OCI-LY7 (cell line): Measurements from ENCODE around the gene ACP5. TPM values are rescaled to one million over a fixed set of nuclear protein-coding genes. Genes with fewer than 3 reads are reported as not detected.

Experiments
- BruUV-seq: library from RNA; stranded (reverse); fragments of 400-500 nt; replicated peaks from 2 replicates; lab custom pipeline; 2021; lab: Mats Ljungman, UMichigan
- CTCF ChIA-PET: fragments of 300-600 bp; sonication (Branson Sonifier 250); formaldehyde crosslinking; loops from one replicate; lab custom pipeline; 2022; ENCODE audit warnings: antibody characterized with exemption; ENCODE audit not compliant: unreplicated experiment; lab: Charles Lee
- POLR2A ChIA-PET: fragments of 300-600 bp; sonication (Branson Sonifier 250); formaldehyde crosslinking; loops from one replicate; lab custom pipeline; 2022; ENCODE audit warnings: antibody characterized with exemption; lab: Charles Lee
- DNase-seq: peaks from one replicate; pipeline ENCODE4 v3.0.0-alpha.2; 2015; ENCODE audit warnings: low spot score
- H2AFZ ChIP-seq: fragments of 200-600 bp; sonication (generic), shearing (Covaris generic); 2 replicates; pipeline ENCODE4 v1.6.1; 2014; ENCODE audit warnings: mild to moderate bottlenecking, antibody characterized with exemption, low read length, moderate library complexity
- H3K27ac ChIP-seq: fragments of 200-600 bp; sonication (generic); 2 replicates; pipeline ENCODE4 v1.5.1; 2014; ENCODE audit warnings: mixed run types, low read depth, mild to moderate bottlenecking, moderate library complexity, low read length, inconsistent platforms; ENCODE audit not compliant: poor library complexity, severe bottlenecking
- H3K36me3 ChIP-seq: fragments of 200-600 bp; sonication (generic); 2 replicates; pipeline ENCODE4 v1.6.1; 2014; ENCODE audit warnings: mild to moderate bottlenecking, antibody characterized with exemption, low read length, moderate library complexity, mixed read lengths; ENCODE audit not compliant: insufficient read depth
- H3K4me1 ChIP-seq: fragments of 200-600 bp; sonication (generic); 2 replicates; pipeline ENCODE4 v1.5.1; 2014; ENCODE audit warnings: mild to moderate bottlenecking, low read length; ENCODE audit not compliant: insufficient read depth, poor library complexity, severe bottlenecking
- H3K4me2 ChIP-seq: fragments of 200-600 bp; sonication (generic); 2 replicates; pipeline ENCODE4 v1.6.1; 2014; ENCODE audit warnings: mild to moderate bottlenecking, low read length
- H3K4me3 ChIP-seq: fragments of 200-600 bp; sonication (generic); 2 replicates; pipeline ENCODE4 v1.5.1; 2014; ENCODE audit warnings: mild to moderate bottlenecking, low read depth, low read length; ENCODE audit not compliant: poor library complexity, severe bottlenecking
- H3K79me2 ChIP-seq: fragments of 200-600 bp; sonication (generic); 2 replicates; pipeline ENCODE4 v1.6.1; 2016; ENCODE audit warnings: low read depth, mild to moderate bottlenecking, low read length, moderate library complexity, mixed read lengths; ENCODE audit not compliant: insufficient read depth
- H3K9me2 ChIP-seq: fragments of 200-600 bp; sonication (generic); 2 replicates; pipeline ENCODE4 v1.6.1; 2016; ENCODE audit warnings: mild to moderate bottlenecking, low read length, mixed read lengths; ENCODE audit not compliant: insufficient read depth
- H3K9me3 ChIP-seq: fragments of 200-600 bp; sonication (generic); 2 replicates; pipeline ENCODE4 v1.6.1; 2014; ENCODE audit warnings: mild to moderate bottlenecking, mixed run types, low read length, mixed read lengths
- H4K20me1 ChIP-seq: fragments of 200-600 bp; sonication (generic); 2 replicates; pipeline ENCODE4 v1.6.1; 2014; ENCODE audit warnings: mild to moderate bottlenecking, antibody characterized with exemption, low read length, moderate library complexity, mixed read lengths; ENCODE audit not compliant: insufficient read depth
- EZH2phosphoT487 ChIP-seq: fragments of 200-600 bp; sonication (generic); IDR thresholded peaks from 2 replicates; pipeline ENCODE4 v1.6.1; 2018; ENCODE audit warnings: low read depth, borderline replicate concordance, mild to moderate bottlenecking, mixed run types, antibody characterized with exemption, low read length, moderate library complexity, mixed read lengths
- intact Hi-C: fragments of 100-400 bp; cut with micrococcal nuclease; formaldehyde crosslinking; loops from one replicate; pipeline ENCODE4 v1.10.0; 2022; ENCODE audit not compliant: unreplicated experiment
- total RNA-seq, 2 experiments: library from RNA; depleted of rRNA in 1 of 2; stranded (reverse); fragments of >200 nt in 1 of 2; shearing (Covaris generic) in 1 of 2; gene quantifications; 2 replicates each; pipeline ENCODE4 v1.2.3, GENCODE V29; 2014 to 2022
- TF ChIP-seq, protein P1 (sequence below): fragments of 200-600 bp; sonication (generic); conservative IDR thresholded peaks from 2 replicates; pipeline ENCODE4 v1.5.1; 2014; ENCODE audit warnings: mild to moderate bottlenecking, antibody characterized with exemption, low read length, moderate library complexity, mixed read lengths

Gene ACP5
- total RNA-seq, 2 experiments from 2014 or later: 16.3 to 21.6 TPM

DNA sequence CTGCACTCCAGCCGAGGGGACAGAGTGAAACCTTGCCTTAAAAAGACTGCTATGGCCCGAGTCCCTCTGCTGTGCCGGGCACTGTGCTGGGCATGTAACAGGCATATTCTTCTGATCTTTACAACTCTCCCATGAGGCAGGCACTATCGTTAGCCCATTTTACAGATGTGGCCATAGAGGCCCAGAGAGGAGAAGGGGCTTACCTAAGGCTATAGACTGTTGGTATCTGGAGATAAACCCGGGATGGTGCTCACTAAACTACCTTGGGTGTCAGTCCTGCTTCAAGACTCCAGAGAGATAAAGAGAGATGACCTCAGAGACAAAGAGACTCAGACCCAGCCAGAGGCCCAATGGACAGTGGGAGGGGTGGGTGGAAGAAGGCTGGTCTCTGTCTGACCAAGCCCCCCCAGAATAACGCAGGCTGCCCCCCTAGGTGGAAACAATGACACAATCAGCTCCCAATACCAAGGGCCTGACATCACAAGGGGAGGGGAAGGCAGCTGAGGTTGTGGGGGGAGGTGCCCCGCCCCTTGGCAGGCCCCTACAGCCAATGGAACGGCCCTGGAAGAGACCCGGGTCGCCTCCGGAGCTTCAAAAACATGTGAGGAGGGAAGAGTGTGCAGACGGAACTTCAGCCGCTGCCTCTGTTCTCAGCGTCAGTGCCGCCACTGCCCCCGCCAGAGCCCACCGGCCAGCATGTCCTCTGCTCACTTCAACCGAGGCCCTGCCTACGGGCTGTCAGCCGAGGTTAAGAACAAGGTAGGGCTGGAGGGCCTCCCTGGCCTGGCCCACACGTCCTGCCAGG, 39.0 kb downstream of the ACP5 start, which contains the start of gene CNN1:
Gene CNN1 (plus strand): TSS at position 620 of the 805 bp plus-strand sequence. CDS start 77 bp downstream, at position 697.
- Histone ChIP-seq H3K27ac (no peak within 1 kb of the TSS), H3K9me3 (no peaks in the 10 kb centered on the region), H3K36me3 (no peaks in the 10 kb centered on the region), H3K79me2 (no peaks in the 10 kb centered on the region), H3K4me3 (no peak within 1 kb of the TSS), H3K4me2 (no peak within 1 kb of the TSS), H3K9me2 (no peaks in the 10 kb centered on the region), H4K20me1 (no peaks in the 10 kb centered on the region), H3K4me1 (peaks cover 18% of the 10 kb centered on the region), H2AFZ (no peak within 1 kb of the TSS)
- intact Hi-C loops: no loop called here
- no TSS peak for BruUV-seq
- TF ChIP-seq EZH2phosphoT487: no peak
- TF ChIP-seq, protein P1, sequence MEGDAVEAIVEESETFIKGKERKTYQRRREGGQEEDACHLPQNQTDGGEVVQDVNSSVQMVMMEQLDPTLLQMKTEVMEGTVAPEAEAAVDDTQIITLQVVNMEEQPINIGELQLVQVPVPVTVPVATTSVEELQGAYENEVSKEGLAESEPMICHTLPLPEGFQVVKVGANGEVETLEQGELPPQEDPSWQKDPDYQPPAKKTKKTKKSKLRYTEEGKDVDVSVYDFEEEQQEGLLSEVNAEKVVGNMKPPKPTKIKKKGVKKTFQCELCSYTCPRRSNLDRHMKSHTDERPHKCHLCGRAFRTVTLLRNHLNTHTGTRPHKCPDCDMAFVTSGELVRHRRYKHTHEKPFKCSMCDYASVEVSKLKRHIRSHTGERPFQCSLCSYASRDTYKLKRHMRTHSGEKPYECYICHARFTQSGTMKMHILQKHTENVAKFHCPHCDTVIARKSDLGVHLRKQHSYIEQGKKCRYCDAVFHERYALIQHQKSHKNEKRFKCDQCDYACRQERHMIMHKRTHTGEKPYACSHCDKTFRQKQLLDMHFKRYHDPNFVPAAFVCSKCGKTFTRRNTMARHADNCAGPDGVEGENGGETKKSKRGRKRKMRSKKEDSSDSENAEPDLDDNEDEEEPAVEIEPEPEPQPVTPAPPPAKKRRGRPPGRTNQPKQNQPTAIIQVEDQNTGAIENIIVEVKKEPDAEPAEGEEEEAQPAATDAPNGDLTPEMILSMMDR: no peak
- CTCF ChIA-PET: no interaction called here
- POLR2A ChIA-PET: interaction anchor here (0.6 kb wide), 1 partner anchor 34 kb away, joined by 3 read pairs; no protein-coding TSS in a partner anchor
- no peak for DNase-seq

DNA sequence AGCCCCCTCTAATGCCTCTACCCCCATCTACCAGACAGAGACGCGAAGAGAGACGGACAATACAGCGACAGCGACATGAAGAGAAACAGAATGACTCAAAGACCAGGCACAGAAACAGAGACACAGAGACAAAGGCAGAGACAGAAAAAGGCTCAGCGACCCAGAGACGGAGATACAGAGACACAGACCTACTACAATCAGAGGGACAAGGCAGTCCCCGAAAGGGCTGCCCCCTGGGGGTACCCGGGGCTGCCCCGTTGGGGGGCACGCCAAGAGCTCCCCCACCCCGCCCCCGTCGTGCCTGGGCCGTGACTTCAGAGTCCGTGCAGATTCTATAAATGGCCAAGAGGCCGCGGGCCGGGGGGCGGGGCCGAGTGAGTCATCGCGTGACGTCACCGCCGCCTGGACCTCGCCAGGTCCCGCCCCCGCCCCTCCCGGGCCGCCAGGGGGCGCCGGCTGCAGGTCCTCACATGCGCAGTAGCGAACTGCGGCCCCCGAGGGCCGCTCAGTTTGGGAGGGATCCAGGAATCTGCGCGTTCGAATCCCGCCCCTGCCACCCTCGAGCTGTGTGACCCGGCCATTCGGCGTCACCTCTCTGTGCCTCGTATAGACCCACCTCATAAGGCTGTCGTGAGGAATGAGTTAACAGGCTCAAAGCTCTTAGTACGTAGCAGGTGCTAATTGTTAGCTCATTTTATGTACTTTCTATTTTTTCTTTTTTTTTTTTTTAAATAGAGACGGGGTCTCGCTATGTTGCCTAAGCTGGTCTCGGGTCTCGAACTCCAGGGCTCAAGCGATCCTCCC, 41.5 kb downstream of the ACP5 start:
- peak overlapping the region; percentile 44 for H3K4me3 ChIP-seq
- no peaks in the 10 kb centered on the region for H3K36me3 ChIP-seq
- DNase-seq: peak; percentile 93
- no peaks in the 10 kb centered on the region for H3K79me2 ChIP-seq
- TF ChIP-seq, protein P1: peak; percentile 91
- no peak for TF ChIP-seq EZH2phosphoT487
- intact Hi-C loops: loop anchor here (2.0 kb wide), 1 partner anchor 51 kb away; no protein-coding TSS in a partner anchor
- peak overlapping the region; percentile 48; the same call in 1 of the 2 replicates for H2AFZ ChIP-seq
- no peak overlapping the region for H3K27ac ChIP-seq
- no peaks in the 10 kb centered on the region for H4K20me1 ChIP-seq
- no peaks in the 10 kb centered on the region for H3K9me3 ChIP-seq
- peaks cover 14% of the 10 kb centered on the region for H3K4me1 ChIP-seq
- ChIA-PET CTCF (interaction anchor here (0.6 kb wide), 1 partner anchor 103 kb away, joined by 3 read pairs; no protein-coding TSS in a partner anchor), POLR2A (interaction anchor here (0.6 kb wide), 2 partner anchors 29 to 61 kb away, joined by 4 to 11 read pairs; no protein-coding TSS in a partner anchor)
- no peaks in the 10 kb centered on the region for H3K9me2 ChIP-seq
- H3K4me2 ChIP-seq: peak overlapping the region; percentile 60
- BruUV-seq: no TSS peak
